Dendritic cell treated with granulocyte-macrophage colony-stimulating factor and Interleukin-4, amounts not matched to agents 40 ng/mL and 50 ng/mL, for 4 days (primary cell): Measurements from ENCODE around the gene AFF1.

Source experiments
- H3K27ac Mint-ChIP-seq: one replicate; pipeline ENCODE4 v1.8.0; 2022; ENCODE audit warnings: mild to moderate bottlenecking, mixed read lengths
- H3K27me3 Mint-ChIP-seq: one replicate; pipeline ENCODE4 v1.8.0; 2022; ENCODE audit warnings: mild to moderate bottlenecking, mixed read lengths
- H3K36me3 Mint-ChIP-seq: one replicate; pipeline ENCODE4 v1.8.0; 2022; ENCODE audit warnings: low read depth, mixed read lengths
- H3K4me1 Mint-ChIP-seq: one replicate; pipeline ENCODE4 v1.8.0; 2022; ENCODE audit warnings: low read depth, mixed read lengths
- H3K4me3 Mint-ChIP-seq: one replicate; pipeline ENCODE4 v1.8.0; 2022; ENCODE audit warnings: mild to moderate bottlenecking, moderate library complexity, mixed read lengths
- H3K9me3 Mint-ChIP-seq: one replicate; pipeline ENCODE4 v1.8.0; 2022; ENCODE audit warnings: mixed read lengths
- intact Hi-C: fragments of 100-400 bp; cut with micrococcal nuclease; formaldehyde crosslinking; loops from one replicate; pipeline ENCODE4 v1.15.0; 2022

The AFF1 gene

GRCh38 chr4:87042986-87043820 is 108.4 kb downstream of the AFF1 start:
- Mint-ChIP-seq H3K9me3 (no peaks in the 10 kb centered on the region), H3K4me1 (peaks cover 24% of the 10 kb centered on the region), H3K36me3 (peaks cover 19% of the 10 kb centered on the region), H3K27me3 (no peaks in the 10 kb centered on the region), H3K4me3 (no peak overlapping the region), H3K27ac (no peak overlapping the region)
- intact Hi-C loops, result no loop called here

GRCh38 chr4:87044511-87045233 is 109.9 kb downstream of the AFF1 start:
- Mint-ChIP-seq H3K4me1 (peaks cover 21% of the 10 kb centered on the region), H3K27me3 (no peaks in the 10 kb centered on the region), H3K27ac (no peak overlapping the region), H3K4me3 (no peak overlapping the region), H3K9me3 (no peaks in the 10 kb centered on the region), H3K36me3 (peaks cover 32% of the 10 kb centered on the region)
- intact Hi-C loops, result no loop called here

- Mint-ChIP-seq H3K4me1 (peaks cover 26% of the 10 kb centered on the region), H3K27me3 (no peaks in the 10 kb centered on the region), H3K9me3 (no peaks in the 10 kb centered on the region), H3K27ac (no peak overlapping the region), H3K4me3 (no peak overlapping the region), H3K36me3 (peaks cover 37% of the 10 kb centered on the region)
- intact Hi-C loops, result no loop called here
Measured at GRCh38 chr4:87045234-87045558, 110.4 kb downstream of the AFF1 start.

DNA sequence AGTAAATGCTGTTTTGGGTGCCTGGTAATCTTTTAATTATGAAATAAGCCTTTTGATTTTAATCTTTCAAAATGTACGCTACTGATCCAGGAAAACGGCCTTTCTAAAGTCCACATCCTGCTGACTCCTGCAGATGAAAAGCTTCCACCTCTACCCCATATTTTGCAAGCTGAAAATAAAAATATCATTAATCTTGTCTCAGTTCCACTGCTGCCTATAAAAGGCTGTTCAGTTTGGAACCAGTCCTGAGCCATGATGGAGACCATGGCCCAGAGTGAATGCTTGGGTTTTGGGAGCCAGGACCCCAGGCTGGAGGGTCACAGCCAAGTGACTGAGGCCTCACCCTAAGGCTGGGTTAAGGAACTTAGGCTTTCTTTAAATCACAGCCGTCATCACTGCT is 110.8 kb downstream of the AFF1 start:
- Mint-ChIP-seq H3K27me3 (no peaks in the 10 kb centered on the region), H3K27ac (no peak overlapping the region), H3K9me3 (no peaks in the 10 kb centered on the region), H3K4me3 (no peak overlapping the region), H3K36me3 (peaks cover 42% of the 10 kb centered on the region), H3K4me1 (peaks cover 31% of the 10 kb centered on the region)
- intact Hi-C loops, result no loop called here

DNA sequence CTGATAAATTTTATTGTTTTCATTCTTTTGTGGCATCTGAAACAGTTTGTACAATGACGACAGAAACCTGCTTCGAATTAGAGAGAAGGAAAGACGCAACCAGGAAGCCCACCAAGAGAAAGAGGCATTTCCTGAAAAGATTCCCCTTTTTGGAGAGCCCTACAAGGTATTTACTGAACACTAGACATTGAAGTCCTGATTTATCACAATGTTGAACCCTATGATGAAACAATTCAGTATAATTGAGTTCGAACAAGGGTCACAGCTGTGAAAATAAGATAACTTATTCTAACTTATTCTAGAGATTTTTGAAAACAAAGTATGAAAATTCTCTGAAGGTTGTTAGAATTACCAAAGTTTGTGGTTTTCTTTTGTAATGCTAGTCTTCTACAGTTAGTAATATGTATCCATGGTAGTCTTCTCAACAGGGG is 111.3 kb downstream of the AFF1 start:
- H3K36me3 Mint-ChIP-seq, result peaks cover 46% of the 10 kb centered on the region
- H3K27me3 Mint-ChIP-seq, result no peaks in the 10 kb centered on the region
- peaks cover 36% of the 10 kb centered on the region for H3K4me1 Mint-ChIP-seq
- H3K27ac Mint-ChIP-seq, result no peak overlapping the region
- no peak overlapping the region for H3K4me3 Mint-ChIP-seq
- intact Hi-C loops, result no loop called here
- no peaks in the 10 kb centered on the region for H3K9me3 Mint-ChIP-seq

- H3K36me3 Mint-ChIP-seq, result peaks cover 58% of the 10 kb centered on the region
- no peaks in the 10 kb centered on the region for H3K9me3 Mint-ChIP-seq
- H3K4me1 Mint-ChIP-seq, result peaks cover 38% of the 10 kb centered on the region
- H3K4me3 Mint-ChIP-seq, result no peak overlapping the region
- intact Hi-C loops, result no loop called here
- H3K27ac Mint-ChIP-seq, result no peak overlapping the region
- H3K27me3 Mint-ChIP-seq, result no peaks in the 10 kb centered on the region
Measured at GRCh38 chr4:87047281-87047798, 112.5 kb downstream of the AFF1 start.

DNA sequence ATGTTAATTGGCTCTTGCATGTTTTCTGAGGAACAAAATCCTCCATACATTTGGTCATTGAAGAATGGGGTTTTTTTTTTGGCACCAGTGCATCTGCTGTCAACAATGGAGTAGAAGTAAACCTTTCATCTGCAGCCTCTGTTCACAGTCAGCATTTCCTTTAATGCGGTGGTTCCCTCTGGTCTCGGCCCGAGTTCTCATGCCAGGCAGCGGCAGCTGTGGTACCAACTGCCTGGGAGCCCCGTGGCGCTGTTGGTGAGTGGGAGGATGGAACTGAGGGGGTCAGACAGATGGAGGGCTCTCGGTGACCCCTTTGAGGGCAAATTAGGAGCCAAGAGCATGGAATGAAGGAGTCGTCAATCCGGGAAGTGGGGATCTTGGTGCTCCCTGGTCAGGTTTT is 114.7 kb downstream of the AFF1 start:
- Mint-ChIP-seq H3K9me3 (no peaks in the 10 kb centered on the region), H3K4me1 (peaks cover 57% of the 10 kb centered on the region), H3K27ac (no peak overlapping the region), H3K36me3 (peaks cover 75% of the 10 kb centered on the region), H3K4me3 (no peak overlapping the region), H3K27me3 (no peaks in the 10 kb centered on the region)
- intact Hi-C loops, result no loop called here

- H3K9me3 Mint-ChIP-seq, result no peaks in the 10 kb centered on the region
- H3K36me3 Mint-ChIP-seq, result peaks cover 85% of the 10 kb centered on the region
- intact Hi-C loops, result loop anchor here (5.0 kb wide), 1 partner anchor 43 kb away; no protein-coding TSS in a partner anchor
- no peak overlapping the region for H3K4me3 Mint-ChIP-seq
- no peaks in the 10 kb centered on the region for H3K27me3 Mint-ChIP-seq
- H3K4me1 Mint-ChIP-seq, result peaks cover 67% of the 10 kb centered on the region
- peak overlapping the region; percentile 78 for H3K27ac Mint-ChIP-seq
Measured at GRCh38 chr4:87050596-87050995, 115.8 kb downstream of the AFF1 start.

GRCh38 chr4:87051121-87051713 is 116.4 kb downstream of the AFF1 start:
- no peaks in the 10 kb centered on the region for H3K9me3 Mint-ChIP-seq
- intact Hi-C loops, result loop anchor here (5.0 kb wide), 1 partner anchor 44 kb away; no protein-coding TSS in a partner anchor
- peaks cover 90% of the 10 kb centered on the region for H3K36me3 Mint-ChIP-seq
- peaks cover 73% of the 10 kb centered on the region for H3K4me1 Mint-ChIP-seq
- no peak overlapping the region for H3K4me3 Mint-ChIP-seq
- H3K27ac Mint-ChIP-seq, result peak overlapping the region; percentile 78
- no peaks in the 10 kb centered on the region for H3K27me3 Mint-ChIP-seq

GRCh38 chr4:87052615-87053014 is 117.8 kb downstream of the AFF1 start:
- intact Hi-C loops, result loop anchor here (5.0 kb wide), 1 partner anchor 45 kb away; no protein-coding TSS in a partner anchor
- Mint-ChIP-seq H3K4me1 (peaks cover 82% of the 10 kb centered on the region), H3K9me3 (no peaks in the 10 kb centered on the region), H3K4me3 (peak overlapping the region; percentile 24), H3K27ac (peak overlapping the region; percentile 78), H3K36me3 (peaks cover 84% of the 10 kb centered on the region), H3K27me3 (no peaks in the 10 kb centered on the region)

- Mint-ChIP-seq H3K4me1 (peaks cover 87% of the 10 kb centered on the region), H3K27me3 (no peaks in the 10 kb centered on the region), H3K4me3 (no peak overlapping the region), H3K27ac (peak overlapping the region; percentile 78), H3K9me3 (no peaks in the 10 kb centered on the region), H3K36me3 (peaks cover 82% of the 10 kb centered on the region)
- intact Hi-C loops, result loop anchor here (5.0 kb wide), 1 partner anchor 46 kb away; no protein-coding TSS in a partner anchor
Measured at GRCh38 chr4:87053176-87053658, 118.4 kb downstream of the AFF1 start.

- Mint-ChIP-seq H3K36me3 (peaks cover 82% of the 10 kb centered on the region), H3K4me3 (no peak overlapping the region), H3K4me1 (peaks cover 91% of the 10 kb centered on the region), H3K27ac (peak overlapping the region; percentile 78), H3K9me3 (no peaks in the 10 kb centered on the region), H3K27me3 (no peaks in the 10 kb centered on the region)
- intact Hi-C loops, result loop anchor here (5.0 kb wide), 1 partner anchor 47 kb away; no protein-coding TSS in a partner anchor
Measured at GRCh38 chr4:87053802-87054767, 119.3 kb downstream of the AFF1 start.

DNA sequence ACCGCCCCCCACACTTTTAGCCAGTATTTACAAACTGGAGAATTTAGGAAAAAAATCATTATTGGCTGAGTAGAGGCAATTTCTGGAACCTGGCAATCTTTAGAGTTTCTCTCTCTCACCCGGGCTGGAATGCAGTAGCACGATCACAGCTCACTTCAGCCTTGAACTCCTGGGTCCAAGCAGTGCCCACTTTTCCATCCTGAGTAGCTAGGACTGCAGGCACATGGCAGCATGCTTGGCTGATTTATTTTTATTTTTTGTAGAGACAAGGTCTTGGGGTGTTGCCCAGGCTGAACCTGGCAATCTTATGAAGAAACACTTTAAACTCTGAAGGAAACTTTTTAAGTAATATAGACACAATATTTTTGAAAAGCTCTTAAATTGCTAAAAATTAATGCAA is 120.1 kb downstream of the AFF1 start:
- Mint-ChIP-seq H3K36me3 (peaks cover 84% of the 10 kb centered on the region), H3K4me3 (no peak overlapping the region), H3K9me3 (no peaks in the 10 kb centered on the region), H3K27me3 (no peaks in the 10 kb centered on the region), H3K27ac (peak overlapping the region; percentile 42), H3K4me1 (peaks cover 92% of the 10 kb centered on the region)
- intact Hi-C loops, result loop anchor here (5.0 kb wide), 1 partner anchor 48 kb away; no protein-coding TSS in a partner anchor
